Measurements from ENCODE around the gene EPSTI1. TPM values are rescaled to one million over a fixed set of nuclear protein-coding genes. Genes with fewer than 3 reads are reported as not detected.

EPSTI1 gene
- total RNA-seq, 1 experiment from 2014 or later = 11.4 TPM

Other genes starting within 250 kb of the EPSTI1 start
- not detected in 2 replicates for gene FAM216B, start 210.7 kb downstream of the EPSTI1 start, total RNA-seq (2014; rRNA removed; shearing (Covaris generic); ENCODE audit: low replicate concordance)
- gene DNAJC15, start 31.3 kb upstream of the EPSTI1 start, total RNA-seq (2014; rRNA removed; shearing (Covaris generic); ENCODE audit: low replicate concordance) = 77.1 and 79.8 TPM in 2 replicates